Measurements from ENCODE around the gene ARL6IP6.

- TF ChIP-seq CTCF (IDR thresholded peaks at IDR 0.05): no peak
- no peak for TF ChIP-seq POLR2A (IDR thresholded peaks at IDR 0.05; ENCODE audit: low read depth)
- no peak for TF ChIP-seq POLR2AphosphoS5 (IDR thresholded peaks at IDR 0.05)
These were observed 42.0 kb upstream of the ARL6IP6 start for GRCh38 chr2:152676461-152676860.

All from esophagus muscularis mucosa (tissue), 3 donors.